ENCODE results near the gene ATP8B1.
"Not testable (repeated sequence)": the region's sequence is repeated elsewhere in the genome, so short reads cannot be mapped to it uniquely, and the experiment has no call there.

Gene ATP8B1

DNA sequence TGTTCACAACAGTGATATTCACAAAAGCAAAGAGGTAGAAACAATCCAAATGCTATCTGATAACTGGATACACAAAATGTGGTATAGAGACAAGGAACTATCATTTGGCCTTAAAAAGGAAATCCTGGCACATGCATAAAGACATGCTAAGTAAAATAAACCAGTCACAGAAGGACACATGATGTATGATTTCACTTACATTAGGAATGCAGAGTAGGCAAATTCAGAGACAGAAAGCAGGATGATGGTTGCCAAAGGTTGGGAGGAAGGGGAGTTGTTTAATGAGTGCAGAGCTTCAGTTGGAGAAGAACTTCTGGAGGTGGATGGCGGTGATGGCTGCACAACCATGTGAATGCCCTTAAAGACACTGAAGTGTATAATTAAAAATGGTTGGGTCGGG lies 38.1 kb downstream of the ATP8B1 start:
- no peak for DNase-seq (ENCODE audit: low read depth)

DNA sequence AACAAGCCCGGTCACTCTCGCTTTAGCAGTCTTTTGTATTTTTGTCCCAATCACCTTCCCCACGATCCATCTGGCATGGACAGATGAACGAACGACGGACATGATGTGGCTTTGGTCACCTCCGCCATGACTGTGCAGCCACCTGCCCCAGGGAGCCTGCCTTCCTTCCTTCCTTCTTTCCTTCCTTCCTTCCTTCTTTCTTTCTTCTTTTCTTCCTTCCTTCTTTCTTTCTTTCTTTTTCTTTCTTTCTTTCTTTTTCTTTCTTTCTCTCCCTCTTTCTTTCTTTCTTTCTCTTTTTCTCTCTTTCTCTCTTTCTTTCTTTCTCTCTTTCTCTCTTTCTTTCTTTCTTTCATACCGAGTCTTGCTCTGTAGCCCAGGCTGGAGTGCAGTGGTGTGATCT lies 39.0 kb downstream of the ATP8B1 start:
- no peak for DNase-seq (ENCODE audit: low read depth)

DNA sequence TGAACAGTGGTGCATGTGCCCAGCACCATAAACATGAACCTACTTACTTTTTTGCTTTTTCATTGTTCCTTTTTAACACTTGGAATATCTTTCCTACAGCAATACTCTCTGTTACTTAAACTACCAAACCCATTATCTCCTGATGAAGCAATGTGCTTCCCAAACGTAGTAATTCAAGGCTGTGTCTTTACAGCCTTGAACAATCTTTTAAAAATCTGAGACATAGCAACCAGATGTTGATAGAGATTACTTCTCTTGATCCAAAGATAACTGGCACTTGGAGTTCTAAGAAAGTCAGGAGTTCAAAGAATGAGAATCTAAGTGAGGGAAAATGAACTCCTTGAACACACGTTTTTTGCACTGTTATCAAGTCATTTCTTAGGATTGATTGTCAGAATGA lies 40.4 kb downstream of the ATP8B1 start:
- DNase-seq (ENCODE audit: low read depth): no peak

DNA sequence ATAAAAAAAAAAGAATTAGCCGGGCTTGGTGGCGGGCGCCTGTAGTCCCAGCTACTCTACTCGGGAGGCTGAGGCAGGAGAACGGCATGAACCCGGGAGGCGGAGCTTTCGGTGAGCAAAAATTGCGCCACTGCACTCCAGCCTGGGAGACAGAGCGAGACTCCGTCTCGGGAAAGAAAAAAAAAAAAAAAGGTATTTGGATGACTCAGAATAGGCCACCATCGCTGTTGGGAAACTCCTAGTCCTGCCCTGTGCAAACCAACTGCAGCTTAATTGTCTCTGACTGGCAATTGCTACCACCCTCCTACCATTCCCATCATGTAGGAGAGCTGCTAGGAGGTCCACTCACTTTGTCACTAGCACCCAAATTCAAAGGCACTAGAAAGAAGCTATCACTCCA lies 43.5 kb downstream of the ATP8B1 start:
- DNase-seq (ENCODE audit: low read depth): no peak

DNA sequence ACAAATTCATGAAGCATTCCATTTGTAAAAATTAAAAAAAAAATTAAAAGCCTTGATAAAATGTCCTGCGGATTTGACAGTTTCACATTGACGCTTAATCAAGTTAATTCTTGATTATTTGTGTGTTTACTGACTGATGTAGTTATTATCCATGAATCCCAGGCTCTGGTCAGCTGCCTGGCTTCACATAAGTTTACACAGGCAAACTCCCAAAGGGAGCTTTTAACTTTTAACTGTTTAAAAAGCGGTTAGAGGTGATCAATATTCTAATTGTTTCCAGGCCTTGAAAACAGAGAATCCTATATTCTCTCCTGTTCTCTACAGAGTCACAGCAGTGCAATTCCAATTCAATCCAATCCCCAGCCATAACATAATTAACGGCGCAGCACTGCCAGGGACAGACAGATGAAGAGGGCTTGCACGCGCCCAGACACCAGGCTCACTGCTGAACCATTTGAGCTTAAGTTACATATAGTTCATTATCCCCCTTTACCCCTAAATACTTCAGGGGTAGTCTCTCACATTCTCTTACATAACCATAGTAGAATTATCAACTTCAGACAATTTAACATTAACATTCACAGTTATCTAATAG lies 47.5 kb downstream of the ATP8B1 start:
- DNase-seq (ENCODE audit: low read depth): no peak

DNA sequence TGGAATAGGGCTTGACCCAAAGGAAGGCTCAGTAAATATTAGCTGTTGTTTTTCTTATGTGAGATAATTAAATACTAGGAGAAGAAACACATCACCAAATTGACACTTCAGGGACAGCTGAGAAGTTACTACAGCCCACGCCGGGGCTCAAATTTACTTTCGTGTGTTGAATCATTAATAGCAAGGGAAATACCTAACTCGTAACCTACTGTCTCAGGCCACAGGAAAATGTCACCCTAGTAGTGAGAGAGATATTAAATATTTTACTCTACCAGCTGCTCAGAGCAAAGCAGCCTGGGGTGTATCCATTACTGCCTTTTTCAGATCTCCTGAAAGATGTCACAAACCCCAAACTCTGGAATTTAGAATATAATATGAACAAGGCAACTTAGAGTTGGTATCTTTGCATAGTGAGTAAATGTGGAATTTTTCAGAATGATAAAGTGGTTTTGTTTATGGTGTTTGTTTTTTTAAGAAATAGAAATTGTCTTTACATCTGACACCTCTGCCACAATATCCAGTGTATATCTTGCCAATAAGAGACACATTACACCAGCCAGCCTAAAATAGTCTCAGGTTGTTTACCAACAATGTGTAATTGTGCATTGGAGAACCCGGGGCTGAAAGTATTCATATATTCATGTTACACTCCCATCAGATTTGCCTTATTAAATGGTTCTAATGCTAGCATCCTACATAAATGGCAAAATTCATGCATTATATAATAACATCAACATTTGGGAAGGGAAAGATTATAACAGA lies 48.4 kb downstream of the ATP8B1 start:
- no peak for DNase-seq (ENCODE audit: low read depth)

DNA sequence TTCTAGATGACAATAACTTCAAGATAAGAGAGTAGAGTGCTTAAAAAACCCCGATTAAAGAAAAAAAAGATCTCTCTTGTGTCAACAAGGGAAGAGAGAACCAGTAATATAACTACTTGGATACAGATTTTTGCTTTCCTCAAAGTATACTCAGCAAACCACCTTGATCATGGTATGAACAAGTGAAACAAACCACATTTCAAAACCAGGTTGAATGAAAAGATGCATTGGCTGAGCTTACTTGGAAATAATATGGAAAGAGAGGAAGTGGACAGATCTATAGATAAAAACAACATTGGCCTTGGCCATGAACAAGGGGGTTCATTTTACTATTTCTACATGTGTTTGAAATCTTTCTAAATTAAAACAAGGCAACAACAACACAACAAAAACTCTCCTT lies 50.1 kb downstream of the ATP8B1 start:
- DNase-seq (ENCODE audit: low read depth): no peak

DNA sequence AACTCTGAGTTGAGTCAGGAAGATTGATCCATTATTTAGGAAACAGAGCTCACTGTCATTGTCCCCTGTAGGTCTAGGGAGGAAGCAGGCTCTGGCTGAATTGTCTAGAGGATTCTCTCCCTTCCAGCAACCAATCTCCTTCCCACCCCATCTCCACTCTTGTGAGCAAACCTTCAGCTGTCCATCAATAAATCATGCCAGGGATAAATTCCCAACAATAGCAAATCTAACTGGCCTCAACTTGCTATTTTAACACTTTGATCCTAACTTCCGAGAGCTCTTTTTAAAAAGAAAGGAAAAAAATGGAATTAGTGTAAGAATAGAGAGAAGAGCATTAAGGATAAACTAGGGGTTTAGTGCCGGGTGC lies 53.5 kb downstream of the ATP8B1 start:
- DNase-seq (ENCODE audit: low read depth): no peak

DNA sequence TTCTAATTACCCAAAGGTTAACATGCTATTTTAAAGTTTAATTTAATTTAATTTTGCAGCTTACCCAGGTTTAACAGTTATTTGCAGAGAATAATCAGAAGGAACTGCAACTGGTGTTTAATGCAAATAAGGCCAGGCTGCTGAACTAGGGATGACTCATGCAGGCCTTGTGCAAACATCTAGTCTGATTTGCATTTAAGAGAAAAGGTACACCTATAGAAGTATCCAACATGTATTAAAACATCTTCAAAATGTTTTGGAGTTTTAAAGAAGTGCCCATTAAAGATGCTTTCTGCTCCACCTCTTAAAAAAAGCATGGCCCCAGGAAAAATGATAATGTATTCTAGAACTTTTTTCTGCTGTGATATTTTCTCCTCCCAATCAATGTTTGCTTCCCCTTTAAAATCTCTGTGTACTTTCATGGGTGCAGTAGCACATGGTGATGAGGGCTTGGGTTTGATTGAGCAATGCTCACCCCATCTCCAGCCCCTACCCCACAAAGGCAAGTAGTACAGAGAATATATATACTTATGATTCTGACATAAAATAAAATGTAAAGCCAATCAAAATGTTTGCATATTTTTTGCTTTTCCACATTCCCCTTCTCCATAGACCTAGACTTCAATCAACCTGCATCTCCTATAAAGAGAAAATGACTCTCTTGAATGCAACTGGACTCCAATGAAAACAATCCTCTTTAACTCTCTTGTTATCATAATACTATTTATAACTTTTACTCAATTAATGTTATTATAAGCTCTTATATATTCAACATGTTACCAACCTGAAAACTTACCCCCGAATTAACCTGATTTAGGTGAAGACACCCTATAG lies 54.1 kb downstream of the ATP8B1 start:
- no peak for DNase-seq (ENCODE audit: low read depth)

DNA sequence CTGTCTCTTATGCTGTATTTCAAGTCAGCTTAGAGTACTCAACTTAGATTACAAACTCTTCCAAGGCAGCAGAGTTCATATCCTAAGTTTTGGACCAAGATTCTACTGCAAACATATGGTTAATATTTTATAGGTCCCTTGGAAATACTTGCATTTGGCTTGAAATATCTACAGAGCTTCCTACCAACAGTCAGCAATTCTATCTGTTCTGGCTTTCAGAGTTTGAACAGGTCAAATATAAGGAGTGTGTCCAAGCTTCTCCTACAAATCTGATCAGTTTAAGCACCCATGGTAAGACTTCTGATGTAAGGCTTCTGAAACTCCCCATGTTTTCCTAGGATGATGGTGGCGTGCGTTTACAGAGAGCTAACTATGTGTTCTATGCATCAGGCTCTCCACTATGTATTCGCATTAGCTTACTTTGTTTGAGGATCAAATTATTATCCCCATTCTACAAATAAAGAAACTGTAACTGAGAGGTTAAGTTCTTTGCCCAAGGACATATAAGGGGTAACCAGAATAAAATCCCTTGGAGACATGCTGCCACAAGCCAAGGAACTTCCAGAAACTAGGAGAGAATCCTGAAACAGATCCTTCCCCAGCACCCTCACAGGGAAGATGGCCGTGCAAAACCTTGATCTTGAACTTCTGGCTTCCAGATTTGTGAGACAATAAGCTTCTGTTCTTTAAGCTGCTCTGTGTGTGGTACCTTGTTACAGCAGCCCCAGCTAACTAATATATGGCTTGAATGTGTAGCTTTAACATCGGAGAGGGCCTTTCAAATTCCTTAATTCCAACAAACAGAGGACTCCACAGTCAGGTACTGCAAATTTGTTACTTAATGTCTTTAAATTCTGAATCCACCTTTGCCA lies 55.1 kb downstream of the ATP8B1 start:
- no peak for DNase-seq (ENCODE audit: low read depth)

DNA sequence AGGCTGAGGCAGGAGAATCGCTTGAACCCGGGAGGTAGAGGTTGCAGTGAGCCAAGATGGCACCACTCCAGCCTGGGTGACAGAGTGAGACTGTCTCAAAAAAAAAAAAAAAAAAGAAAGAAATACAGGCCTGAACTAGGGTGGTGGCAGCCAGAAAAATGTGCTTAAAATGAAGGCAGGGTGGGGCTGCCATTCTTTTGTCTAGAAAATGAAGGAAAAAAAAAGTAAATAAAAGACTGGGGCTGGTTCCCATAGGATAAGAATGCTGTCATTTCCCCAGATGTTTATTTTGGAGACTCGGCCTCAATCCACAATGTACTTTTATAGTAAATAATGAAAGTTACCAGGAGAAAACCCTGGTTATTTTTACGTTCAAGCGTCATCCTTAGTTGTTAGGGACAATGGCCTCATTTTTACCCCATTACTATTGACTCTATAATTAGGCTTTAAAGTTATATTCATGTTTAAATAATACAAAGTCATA lies 58.9 kb downstream of the ATP8B1 start:
- no peak for DNase-seq (ENCODE audit: low read depth)

DNA sequence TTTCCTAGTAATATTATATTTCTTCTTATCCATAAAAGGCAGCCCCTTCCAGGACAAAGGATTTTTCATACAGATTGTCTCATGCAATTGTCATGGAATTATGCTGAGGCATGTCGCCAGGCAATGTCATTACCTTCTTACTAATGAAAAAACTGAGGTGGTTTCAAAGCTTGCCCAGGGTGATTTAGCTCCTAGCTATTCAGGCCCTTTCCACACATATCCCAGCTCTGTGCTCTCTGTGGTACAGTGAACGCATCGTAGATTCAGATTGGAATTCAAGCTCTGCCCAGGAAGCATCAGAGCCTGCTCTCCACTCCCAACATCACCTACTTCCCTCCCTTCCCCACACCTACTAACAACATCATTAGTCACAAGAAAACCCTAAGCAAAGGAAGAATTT lies 60.1 kb downstream of the ATP8B1 start:
- DNase-seq (ENCODE audit: low read depth): no peak

DNA sequence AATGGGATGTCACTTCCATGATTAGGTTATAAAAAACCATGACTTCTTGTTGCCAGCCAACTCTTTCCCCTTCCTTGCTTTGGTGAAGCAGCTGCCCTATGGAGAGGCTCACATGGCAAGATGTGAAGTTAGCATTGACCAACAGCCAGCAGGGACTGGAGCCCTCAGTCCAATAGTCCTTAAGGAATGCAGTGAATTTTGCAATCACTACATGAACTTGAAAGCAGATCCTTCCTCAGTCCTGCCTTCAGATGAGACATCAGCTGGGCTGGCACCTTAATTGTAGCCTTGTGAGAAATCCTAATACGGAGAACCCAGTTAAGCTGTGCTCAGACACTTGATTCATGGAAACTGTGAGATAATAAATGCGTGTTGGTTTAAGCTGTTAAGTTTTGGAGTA lies 61.8 kb downstream of the ATP8B1 start:
- no peak for DNase-seq (ENCODE audit: low read depth)

DNA sequence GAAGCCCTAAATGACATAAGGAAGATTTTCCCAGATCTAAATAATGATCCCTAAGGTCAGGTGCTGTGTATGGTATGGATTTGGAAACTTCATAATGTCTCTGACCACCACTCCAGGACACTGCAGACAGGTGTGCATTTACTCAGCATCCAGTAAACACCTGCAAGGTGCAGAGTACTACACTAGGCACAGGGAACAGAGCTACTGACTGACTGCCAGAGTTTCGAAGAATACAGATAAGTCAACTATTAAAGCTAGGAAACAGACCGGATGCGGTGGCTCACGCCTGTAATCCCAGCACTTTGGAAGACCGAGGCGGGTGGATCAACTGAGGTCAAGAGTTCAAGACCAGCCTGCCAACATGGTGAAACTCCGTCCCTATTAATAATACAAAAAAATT lies 65.0 kb downstream of the ATP8B1 start:
- DNase-seq (ENCODE audit: low read depth): no peak

DNA sequence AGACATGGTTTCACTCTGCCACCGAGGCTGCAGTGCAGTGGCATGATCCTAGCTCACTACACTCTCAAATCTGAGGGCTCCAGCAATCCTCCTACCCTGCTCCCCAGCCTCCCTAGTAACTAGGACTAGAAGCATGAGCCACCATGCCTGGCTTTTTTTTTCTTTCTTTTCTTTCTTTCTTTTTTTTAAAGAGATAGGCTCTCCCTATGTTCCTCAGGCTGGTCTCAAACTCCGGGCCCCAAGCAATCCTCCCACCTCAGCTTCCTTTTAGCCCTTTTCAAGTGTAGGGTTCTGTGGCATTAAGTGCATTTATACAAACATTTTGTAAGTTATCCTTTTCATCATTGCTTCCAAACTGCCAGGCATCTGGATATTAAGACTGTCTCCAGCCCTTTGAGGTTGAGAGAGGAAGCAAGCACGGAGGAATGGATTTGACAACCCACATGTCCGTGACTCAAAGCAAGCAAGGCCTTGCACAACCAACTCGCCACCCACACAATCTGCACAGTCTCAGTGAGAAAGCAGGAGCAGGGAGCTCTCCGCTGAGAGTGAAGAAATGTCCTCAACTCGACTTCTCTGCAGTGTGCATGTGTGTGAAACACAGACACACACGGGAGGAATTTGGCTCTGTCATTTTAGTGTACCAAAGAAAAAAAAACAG lies 65.6 kb downstream of the ATP8B1 start:
- DNase-seq (ENCODE audit: low read depth): no peak

DNA sequence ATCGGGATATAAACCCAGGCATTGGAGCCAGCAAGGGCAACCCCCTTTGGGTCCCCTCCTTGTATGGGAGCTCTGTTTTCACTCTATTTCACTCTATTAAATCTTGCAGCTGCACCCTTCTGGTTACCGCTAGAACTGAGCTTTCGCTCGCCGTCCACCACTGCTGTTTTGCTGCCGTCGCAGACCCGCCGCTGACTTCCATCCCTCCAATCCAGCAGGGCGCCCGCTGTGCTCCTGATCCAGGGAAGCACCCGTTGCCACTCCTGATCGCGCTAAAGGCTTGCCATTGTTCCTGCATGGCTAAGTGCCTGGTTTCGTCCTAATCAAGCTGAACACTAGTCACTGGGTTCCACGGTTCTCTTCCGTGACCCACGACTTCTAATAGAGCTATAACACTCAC lies 68.1 kb downstream of the ATP8B1 start:
- not testable (repeated sequence) for DNase-seq (ENCODE audit: low read depth)

DNA sequence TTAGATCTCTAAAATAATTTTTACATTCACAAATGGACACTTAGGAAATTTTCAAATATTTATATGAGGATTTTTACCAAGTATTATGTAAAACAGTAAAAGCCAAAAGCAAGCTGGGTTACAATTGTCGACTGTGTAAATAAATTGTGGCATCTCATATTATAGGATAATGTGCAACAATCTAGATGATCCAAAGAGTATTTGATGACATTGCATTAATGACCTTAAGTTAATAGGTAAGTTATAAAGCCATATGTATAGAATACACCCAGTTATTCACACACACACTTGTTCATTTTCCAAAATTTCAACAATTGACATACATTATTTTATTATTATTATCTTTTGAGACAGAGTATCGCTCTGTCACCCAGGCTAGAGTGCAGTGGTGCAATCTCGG lies 69.3 kb downstream of the ATP8B1 start:
- DNase-seq (ENCODE audit: low read depth): no peak

DNA sequence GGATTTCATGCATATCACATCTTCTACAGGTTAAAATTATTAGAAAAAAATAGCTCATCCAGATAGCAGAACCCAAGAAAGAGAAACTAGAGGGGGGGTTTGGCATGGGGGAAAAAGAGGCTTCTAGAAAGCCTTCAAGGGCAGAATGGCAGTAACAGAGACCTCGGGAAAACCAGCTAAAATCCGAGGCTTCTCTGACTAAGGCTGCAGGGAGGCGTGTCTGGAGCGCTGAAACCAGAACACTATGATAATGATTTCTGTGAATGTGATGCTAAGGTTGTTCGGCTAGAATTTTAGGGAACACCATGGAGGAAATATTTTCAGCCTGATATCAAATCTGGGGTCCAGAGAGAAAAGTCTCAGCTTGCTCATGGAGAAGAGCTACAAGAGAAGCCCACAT lies 73.0 kb downstream of the ATP8B1 start:
- DNase-seq (ENCODE audit: low read depth): no peak

DNA sequence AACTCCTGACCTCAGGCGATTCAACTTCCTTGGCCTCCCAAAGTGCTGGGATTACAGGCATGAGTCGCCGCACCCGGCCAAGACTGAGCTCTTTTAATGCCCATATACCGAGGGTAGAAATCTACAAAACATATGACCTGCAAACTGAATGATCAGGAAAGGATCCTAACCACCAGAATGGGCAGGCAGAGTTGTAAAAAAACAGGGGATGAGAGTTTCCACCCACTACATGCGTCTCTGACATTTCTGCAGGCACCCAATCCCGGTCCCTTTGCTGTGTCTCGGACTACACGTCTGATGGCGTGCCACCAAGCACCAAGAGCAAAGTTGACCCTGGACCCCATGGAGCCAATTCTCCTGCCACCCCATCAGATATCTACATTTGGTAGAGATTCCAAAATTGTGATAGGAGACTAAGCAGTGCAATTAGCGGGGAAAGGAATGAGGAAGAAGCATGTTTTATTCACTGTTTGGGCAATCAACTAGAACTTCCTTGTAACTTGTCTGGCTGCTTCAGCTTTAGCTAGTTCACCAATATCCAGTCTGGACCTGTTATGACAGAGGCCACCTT lies 74.1 kb downstream of the ATP8B1 start:
- DNase-seq (ENCODE audit: low read depth): no peak

DNA sequence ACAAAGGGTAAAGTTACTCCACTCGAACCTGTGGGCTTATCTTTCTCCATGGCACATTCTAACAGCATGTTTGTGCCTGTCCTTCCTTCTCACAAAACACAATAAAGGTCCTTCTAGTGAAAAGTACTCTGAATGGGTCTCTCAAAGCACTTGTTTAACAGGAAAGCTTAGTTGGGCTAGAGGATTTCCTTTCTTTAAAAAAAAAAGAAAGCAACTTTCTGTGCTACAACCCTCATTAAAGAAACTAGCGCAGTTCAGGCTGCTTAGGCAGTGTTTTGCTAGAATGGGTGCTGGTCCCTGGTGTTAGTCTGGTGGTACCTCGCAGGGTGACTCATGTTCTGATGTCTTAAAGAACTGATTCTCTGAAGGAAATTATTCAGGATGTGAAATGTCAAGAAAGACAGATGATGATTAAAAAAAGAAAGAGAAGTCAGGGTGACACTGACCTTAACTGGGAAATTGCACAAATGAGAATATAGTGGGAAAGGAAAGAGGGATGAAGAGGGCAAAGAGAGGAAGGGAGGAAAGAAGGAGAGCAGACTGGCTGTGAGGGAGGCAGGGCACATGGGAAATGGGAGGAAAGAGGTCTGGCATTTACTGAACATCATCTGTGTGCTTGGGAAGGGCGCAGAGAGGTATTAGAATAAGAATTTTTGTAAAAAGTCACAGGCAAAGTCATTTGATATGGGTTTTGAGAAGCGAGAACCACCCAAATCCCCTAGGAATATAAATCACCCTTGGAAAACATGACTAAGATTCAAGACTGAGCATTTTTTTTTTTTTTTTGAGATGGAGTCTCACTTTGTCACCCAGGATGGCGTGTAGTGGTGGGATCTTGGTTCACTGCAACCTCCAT lies 74.9 kb downstream of the ATP8B1 start:
- no peak for DNase-seq (ENCODE audit: low read depth)
